Measurements from ENCODE around the gene IPO13.

The IPO13 gene, protein sequence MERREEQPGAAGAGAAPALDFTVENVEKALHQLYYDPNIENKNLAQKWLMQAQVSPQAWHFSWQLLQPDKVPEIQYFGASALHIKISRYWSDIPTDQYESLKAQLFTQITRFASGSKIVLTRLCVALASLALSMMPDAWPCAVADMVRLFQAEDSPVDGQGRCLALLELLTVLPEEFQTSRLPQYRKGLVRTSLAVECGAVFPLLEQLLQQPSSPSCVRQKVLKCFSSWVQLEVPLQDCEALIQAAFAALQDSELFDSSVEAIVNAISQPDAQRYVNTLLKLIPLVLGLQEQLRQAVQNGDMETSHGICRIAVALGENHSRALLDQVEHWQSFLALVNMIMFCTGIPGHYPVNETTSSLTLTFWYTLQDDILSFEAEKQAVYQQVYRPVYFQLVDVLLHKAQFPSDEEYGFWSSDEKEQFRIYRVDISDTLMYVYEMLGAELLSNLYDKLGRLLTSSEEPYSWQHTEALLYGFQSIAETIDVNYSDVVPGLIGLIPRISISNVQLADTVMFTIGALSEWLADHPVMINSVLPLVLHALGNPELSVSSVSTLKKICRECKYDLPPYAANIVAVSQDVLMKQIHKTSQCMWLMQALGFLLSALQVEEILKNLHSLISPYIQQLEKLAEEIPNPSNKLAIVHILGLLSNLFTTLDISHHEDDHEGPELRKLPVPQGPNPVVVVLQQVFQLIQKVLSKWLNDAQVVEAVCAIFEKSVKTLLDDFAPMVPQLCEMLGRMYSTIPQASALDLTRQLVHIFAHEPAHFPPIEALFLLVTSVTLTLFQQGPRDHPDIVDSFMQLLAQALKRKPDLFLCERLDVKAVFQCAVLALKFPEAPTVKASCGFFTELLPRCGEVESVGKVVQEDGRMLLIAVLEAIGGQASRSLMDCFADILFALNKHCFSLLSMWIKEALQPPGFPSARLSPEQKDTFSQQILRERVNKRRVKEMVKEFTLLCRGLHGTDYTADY

DNA sequence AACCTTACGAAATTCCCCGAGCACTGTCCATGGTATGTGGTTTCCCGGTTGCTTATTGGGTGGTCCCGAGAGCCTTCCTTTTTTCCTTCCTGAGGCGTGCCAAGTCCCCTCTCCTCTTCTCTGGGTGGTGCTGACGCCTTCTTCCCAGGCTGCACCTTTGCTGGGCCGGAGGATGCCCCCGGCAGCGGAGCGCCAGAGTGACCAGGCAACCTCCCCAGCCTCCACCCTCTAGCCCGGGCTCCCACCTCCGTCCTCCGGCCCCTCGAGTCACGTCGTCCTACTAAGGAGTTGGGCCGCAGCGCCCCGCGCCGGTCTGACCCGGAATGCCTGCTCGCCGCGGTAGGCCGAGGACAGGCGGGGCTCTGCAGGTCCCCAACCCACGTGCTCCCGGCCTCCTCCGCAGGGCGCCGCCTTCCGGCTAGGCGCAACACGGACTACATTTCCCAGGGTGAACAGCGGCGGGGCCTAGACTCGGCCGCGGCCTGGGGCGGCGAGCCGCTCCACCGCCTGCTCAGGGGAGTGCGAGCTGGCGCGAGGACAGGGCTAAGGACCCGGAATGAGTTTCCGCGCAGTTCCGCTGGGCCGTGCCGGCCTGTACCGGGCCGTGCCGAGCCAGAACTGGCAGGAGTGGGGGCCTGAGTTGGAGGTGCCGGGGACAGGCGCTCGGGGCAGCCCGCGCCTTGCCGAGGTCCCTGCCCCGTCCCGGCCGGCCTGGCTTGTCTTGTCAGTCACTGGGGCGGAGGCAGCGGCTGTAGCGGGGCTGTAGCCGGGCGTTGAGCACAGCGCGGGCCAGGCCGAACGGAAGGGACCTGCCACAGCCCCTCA lies at the start of gene IPO13:
Gene IPO13 (plus strand): TSS at position 715 of the 825 bp plus-strand sequence. CDS start 651 bp downstream, outside the sequence.
- peak; percentile 83 to 84 for DNase-seq (ENCODE audit: low read depth in 2 of 2)

DNA sequence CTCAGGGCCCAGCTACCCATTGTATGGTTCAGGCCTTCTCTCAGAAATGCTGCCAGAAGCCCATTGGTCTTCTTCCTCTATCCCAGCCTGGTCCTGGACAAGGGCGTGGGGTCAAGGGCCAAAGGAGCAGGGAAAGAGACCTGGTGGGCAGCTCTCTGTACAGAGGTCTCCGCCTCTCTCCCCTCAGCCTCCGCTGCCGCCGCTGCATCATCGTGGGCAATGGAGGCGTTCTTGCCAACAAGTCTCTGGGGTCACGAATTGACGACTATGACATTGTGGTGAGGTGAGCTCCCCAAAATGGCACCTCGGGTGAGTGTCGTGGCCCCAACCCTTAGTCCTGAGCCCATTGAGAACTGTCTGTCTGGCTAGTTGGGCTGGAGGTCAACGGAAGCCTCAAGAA lies 47.8 kb upstream of the IPO13 start:
- DNase-seq (ENCODE audit: low read depth in 2 of 2) = no peak

DNA sequence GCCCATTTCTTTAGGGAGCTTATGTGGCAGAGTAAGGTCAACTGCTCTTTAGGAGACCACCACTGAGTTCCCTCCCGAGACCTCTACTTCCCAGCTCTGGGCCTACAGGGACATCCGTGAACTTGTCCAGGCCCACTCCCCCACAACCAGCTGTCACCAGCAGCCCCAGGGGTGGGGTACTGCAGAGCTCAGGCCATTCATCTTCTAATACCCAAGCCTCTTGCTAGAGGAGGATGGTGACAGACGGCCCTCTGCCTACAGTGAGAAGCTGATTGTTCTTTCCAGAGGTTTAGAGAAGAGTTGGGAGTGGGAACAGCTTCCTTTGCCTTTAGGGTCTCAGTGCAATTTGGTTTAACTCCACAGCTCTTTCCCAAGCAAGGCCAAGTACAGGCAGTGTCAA lies 46.4 kb upstream of the IPO13 start:
- no peak for DNase-seq (ENCODE audit: low read depth in 2 of 2)

DNA sequence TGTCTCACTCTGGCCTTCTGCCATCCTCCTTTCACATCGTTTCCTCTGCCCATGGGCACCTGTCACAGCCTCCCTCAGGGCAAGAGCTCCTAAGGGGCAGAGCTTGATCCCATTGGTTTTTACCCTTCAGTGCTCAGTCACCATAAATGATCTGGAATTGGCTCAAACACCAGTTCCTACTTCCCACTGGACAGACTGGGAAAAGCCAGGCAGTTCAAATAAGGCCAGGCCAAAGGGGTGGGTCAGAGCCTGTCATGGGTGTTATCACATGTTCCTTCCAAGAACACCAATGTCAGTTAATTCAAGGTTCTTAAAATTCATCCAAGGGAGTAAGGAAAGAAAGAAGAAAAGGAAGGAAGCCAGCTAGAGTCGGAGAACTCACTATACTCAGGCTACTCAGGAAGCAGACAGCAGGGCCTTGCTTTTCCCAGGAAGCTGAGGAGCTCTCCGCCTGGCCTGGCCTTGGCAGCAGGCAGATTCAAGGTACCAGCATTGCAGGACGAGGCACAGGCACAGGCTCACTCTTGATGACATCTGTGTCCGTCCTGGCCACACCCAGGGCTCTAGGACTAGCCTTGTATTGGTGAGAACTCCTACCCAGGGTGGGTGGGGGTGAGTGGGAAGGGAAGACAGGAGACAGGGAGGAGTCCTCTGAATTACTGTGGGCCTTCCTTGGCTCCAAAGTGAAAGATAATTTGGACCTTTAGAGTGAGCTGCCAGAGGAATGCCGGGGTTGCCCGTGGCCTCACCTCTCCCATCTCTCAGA lies 45.4 kb upstream of the IPO13 start:
- DNase-seq (ENCODE audit: low read depth in 2 of 2) = no peak

DNA sequence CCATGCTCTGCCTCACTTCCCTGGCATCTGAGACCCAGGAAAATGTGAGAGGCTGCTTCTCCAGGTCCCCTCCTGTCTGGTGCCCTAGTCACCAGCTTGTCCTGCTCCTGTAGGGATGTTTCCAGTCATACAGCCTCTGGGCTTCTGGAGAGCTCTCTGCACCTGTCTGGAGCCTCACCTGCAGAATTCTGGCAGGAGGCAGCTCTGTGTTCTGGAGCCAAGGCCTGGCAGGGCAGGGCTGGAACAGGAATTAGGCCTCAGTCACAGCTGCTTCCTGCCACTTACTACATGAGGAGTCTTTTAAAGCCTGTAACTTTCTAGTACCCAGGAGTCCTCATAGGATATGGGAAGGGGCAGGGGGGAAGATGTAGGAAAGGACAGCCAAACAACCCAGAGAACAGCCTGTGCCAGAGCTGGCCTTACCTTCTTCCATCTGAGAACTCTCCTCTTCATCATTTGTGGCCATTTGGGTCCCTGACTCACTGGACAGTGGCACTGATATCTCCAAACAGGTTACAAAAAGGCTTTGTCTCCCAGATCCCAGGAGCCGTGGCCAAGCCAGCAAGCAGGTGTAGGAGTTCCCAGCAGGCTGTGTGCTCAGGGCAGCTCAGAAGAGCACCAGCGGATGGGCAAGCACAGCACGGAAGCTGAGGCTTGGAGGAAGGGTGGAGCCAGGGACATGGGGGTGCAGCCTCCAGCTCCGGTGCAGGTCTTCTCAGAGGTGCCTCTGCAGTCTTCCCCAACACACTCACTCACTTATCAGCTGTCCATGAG lies 44.5 kb upstream of the IPO13 start:
- DNase-seq (ENCODE audit: low read depth in 2 of 2) = no peak

DNA sequence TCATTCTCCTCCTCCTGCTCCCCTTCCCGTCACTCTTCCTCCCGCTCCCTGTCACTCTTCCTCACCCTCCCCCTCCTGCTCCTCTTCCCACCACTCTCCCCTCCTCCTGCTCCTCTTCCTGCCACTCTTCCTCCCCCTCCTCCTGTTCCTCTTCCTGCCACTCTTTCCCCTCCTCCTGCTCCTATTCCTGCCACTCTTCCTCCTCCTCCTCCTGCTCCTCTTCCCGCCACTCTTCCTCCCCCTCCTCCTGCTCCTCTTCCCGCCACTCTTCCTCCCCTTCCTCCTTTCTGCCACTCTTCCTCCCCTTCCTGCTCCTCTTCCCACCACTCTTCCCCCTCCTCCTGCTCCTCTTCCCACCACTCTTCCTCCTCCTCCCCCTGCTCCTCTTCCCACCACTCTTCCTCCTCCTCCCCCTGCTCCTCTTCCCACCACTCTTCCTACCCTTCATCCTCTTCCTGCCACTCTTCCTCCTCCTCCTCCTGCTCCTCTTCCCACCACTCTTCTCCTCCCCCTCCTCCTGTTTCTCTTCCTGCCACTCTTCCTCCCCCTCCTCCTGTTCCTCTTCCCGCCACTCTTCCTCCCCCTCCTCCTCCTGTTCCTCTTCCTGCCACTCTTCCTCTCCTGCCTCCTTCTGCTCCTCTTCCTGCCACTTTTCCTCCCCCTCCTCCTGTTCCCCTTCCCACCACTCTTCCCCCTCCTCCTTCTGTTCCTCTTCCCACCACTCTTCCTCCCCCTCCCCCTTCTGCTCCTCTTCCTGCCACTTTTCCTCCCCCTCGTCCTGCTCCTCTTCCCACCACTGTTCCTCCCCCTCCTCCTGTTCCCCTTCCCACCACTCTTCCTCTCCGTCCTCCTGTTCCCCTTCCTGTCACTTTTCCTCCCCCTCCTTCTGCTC lies 41.8 kb upstream of the IPO13 start:
- no peak for DNase-seq (ENCODE audit: low read depth in 2 of 2)

DNA sequence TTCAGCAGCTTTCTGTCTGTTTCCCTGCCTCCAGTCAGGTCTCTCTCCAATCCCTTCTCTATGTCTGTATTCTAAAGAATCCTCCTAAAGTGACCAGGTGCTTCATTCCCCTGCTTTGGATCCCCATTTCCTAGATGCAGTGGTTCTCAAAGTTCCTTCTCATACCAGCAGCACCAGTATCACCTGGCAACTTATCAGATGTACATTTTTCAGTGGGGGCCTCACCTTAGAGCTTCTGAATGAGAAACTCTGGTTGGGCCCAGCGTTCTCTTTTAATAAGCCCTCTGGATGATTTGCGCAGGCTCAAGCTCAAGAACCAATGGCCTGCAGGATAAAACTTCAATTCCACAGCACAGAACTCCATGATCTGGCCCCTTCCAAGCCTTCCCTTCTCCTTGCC lies 38.5 kb upstream of the IPO13 start:
- DNase-seq (ENCODE audit: low read depth in 2 of 2) = no peak

DNA sequence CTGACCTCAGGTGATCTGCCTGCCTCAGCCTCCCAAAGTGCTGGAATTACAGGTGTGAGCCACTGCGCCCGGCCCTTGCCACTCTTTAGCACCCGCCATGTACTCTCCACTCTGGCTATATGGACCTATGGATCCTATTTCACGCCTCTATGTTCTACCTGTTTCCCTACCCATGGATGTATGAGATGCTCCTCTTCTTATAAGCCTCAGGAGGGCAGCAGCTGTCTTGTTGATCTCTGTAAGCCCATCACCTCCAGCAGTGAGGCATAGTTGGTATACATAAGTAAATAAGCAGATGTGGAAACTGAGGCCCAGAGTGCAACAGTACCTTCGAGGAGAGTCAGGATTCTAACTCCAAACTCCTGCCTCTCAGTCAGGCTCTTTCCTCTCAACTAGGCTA lies 37.9 kb upstream of the IPO13 start:
- DNase-seq (ENCODE audit: low read depth in 2 of 2) = no peak

DNA sequence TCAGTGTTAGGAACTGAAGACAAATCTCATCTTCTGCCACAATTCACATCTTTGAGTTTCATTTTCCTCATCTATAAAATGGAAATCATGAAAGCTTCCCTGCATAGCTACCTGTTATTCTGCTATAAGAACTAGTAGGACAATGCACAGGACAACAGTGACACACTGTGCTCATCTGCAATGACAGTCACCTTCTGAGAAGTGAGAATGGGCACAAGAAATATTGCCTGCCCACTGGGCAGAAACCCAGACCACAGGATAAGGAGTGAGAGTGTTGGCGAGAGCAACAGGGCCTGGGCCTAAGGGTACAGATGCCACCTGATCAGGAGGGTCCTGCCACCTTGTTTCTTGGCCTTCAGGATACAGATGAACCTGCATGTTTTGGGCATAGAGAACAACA lies 36.4 kb upstream of the IPO13 start:
- DNase-seq (ENCODE audit: low read depth in 2 of 2) = no peak

DNA sequence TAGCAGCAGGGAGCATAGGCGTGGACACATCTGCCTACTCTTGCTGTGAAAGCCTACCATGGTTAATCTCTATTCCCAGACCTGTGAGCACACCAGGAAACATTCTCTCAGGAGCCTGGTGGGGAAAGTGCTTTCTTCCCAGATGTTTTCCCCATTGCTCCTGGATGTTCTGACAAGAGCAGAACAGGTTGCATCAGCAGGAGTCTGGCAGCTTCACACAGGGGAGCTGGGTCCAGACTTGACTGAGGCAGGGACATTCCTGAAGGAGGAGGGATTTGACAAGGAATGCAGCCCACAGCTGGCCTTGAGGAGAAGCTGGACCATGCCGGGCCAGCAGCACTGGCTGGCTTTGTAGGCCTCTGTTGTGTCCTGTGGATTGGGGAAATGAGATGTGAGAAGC lies 34.1 kb upstream of the IPO13 start:
- peak; percentile 64 to 66 for DNase-seq (ENCODE audit: low read depth in 2 of 2)

DNA sequence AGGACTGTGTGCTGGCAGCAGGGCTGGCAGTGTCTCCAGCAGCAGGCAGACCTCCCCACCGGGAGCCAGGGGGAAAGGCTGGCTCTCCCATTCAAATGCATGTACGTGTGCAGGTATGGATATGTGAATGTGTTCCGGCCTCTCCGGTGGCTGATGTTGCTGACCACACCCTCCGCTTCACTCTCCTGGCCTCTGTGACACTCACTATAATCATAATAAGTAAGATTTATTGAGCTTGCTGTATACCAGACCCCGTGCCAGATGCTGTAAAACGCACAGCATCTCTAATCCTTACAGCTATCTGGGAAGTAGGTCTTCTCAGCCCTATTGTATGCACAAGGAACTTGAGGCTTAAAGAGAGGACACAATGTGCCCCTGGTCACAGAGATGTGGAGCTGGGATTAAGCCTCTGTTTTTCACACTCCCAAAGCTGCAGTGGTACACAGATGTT lies 33.7 kb upstream of the IPO13 start:
- DNase-seq (ENCODE audit: low read depth in 2 of 2) = no peak

DNA sequence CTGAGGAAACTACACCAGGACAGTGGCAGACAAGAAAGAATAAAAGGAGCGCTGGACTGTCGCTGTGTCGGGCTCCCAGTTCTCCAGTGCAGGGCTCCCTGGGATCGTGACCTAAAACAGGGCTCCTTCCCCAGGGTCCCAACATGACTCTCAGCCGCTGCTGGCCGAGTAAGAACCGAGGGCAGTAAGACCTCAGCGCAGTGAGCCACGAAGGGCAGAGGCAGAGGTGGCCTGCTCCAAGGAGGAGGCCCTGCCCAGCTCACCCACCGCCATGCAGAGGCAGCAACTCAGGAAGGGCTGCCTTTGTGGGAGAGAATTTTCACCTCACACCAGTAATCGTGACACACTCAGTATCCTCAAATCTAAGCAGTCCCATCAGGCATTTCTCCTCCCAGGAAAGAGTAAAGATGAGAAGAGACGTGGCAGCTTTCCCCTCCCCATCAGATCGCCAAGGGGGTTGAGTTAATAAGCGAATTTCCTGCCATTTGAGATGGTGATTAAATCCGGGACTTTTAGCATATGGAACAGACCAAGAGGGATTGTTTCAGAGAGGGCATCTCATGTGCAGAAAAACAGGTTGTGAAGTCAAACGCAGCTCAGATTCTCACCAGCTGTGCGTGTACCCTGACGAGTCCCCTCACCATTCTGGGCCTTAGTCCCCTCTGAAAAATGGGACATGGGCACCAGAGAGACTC lies 32.9 kb upstream of the IPO13 start:
- no peak for DNase-seq (ENCODE audit: low read depth in 2 of 2)

DNA sequence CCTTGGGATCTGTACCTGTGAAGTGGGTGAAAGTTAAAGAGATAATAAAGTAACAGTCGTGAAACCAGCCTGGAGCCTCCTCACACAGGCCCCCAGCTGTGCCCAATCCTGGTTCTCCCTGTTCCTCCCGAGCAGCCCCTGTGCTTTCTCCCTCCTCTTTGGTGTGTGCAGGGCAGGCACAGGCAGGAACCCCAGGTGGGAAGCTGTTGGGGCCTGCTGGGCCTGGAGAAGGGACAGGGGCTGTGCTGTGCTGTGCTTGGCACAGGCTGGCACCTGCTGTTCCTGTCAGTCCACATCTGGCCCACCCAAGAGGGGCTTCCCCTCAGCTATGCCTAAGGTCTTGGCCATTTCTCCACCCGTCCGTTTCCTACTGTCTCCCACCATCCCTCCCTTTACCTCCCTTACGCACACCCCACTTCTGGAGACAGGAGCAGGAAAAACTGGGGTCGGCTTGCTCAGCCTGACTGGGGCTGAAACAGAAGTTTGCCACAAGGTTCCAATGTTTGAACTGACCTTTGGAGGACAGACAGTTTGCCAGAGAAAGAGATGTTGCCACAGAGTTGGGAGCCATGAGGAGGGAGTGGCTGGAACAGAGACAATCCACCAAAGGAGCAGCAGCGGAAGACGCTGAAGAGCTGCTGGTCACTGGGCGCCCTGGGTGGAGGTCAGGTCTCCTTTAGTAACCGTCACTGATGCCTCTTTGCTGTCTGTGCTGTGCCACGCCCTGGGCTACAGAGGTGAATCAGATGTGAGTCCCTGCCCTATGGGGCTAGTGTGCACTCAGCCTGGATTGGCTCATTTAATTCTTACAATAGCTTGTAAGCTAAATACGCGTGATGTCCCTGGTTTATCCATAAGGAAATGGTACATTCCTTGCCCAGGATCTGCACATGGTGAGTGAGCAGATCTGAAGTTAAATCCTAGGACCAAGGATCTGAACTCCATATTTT lies 31.9 kb upstream of the IPO13 start:
- DNase-seq (ENCODE audit: low read depth in 2 of 2) = no peak

DNA sequence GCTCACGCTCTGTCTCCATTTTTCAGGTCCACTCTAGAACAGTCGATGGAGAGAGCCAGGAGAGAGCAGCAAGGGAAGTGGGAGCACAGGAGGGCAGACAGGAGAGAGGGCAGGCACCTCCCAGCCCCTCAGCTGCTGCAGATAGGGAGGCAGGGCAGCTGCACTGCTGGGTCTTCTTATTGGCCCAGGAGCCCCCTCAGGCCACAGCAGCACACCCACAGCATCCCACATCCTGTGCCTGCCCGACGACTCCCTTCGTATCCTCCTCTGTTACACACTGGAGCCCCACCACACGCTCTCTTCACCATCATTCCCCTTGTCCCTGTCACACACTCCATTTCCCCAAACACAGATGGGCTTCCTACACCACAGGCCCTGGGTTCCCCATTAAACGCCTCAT lies 26.8 kb upstream of the IPO13 start:
- no peak for DNase-seq (ENCODE audit: low read depth in 2 of 2)

DNA sequence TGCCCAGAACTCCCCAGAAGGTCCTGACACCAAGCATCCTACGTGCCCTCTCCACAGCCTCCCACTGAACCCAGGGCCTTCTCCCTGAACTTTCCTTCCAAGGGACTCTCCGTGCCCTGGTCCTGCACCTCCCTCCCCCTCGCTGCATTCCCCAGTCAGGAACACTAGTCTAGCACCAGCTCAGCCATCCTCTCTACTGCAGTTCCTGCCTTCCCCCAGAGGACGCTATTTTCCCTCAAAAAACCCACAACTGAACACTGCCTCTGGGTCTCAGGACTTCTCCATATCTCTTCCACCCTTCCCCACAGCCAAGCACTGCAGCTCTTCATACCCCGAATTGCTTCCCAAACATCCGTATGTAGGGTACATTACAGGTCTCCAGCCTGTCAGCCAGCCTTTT lies 25.7 kb upstream of the IPO13 start:
- no peak for DNase-seq (ENCODE audit: low read depth in 2 of 2)

DNA sequence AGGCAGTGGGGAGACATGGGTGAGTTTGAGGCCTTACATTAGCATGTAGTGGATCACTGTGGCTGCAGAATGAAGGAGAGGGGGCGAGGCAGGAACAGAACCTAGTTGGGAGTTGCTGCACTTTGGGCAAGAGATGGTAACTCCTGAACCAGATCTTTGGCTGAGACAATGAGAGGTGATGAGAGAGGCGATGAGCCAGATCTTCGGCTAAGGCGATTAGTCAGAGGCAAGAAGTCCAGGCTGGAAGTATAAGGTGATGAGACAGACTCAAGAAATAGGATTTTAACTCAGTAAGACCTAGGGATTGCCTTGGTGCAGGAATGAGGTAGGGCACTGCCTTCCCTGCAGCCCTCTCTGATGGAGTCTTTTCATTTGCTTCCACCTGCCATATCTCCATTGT lies 22.2 kb upstream of the IPO13 start:
- DNase-seq (ENCODE audit: low read depth in 2 of 2) = no peak

DNA sequence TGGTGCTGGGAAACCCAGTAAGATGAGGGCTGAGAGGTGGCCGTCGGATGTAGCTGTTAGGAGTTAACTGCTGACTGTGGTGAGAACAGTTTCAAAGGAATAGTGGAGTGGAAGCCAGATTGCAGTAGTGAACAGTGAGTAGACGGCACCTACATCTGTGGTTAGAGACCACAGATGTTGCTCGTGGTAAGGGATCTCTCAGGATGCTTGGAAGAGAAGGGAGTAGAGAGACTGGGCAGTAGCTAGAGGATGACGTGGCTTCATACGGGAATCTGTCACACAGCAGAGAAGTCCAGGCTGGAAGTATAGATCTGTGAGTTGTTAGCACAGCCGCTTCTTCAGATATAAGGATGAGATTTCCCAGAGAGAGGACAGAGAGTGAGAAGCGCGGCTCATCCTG lies 20.9 kb upstream of the IPO13 start:
- DNase-seq (ENCODE audit: low read depth in 2 of 2) = no peak
